Skeletal muscle cell (primary cell): ENCODE data around the gene SLC4A4.
A peak's percentile ranks its signal among the peaks of the same experiment; 100 is the strongest.

Experiments
- DNase-seq: peaks from one replicate; pipeline ENCODE4 v3.0.0-alpha.2; 2010; ENCODE audit warnings: low read depth
- H3K4me3 ChIP-seq: 2 replicates; pipeline ENCODE4 v1.5.1; 2011; ENCODE audit warnings: low read depth, mild to moderate bottlenecking, control low read depth, low read length, moderate library complexity

The SLC4A4 gene

GRCh38 chr4:71456841-71457240 is 118.0 kb downstream of the SLC4A4 start:
- peak; percentile 81 for DNase-seq
- H3K4me3 ChIP-seq: no peak overlapping the region

- no peak overlapping the region for H3K4me3 ChIP-seq
- DNase-seq: peak; percentile 10
These were observed 121.6 kb downstream of the SLC4A4 start for GRCh38 chr4:71460371-71460770.

- no peak for DNase-seq
- H3K4me3 ChIP-seq: no peak overlapping the region
These were observed 122.6 kb downstream of the SLC4A4 start for GRCh38 chr4:71461422-71461821.

GRCh38 chr4:71466775-71467174 is 128.0 kb downstream of the SLC4A4 start:
- no peak for DNase-seq
- H3K4me3 ChIP-seq: no peak overlapping the region

- no peak for DNase-seq
- no peak overlapping the region for H3K4me3 ChIP-seq
These were observed 129.4 kb downstream of the SLC4A4 start for GRCh38 chr4:71468116-71468710.

GRCh38 chr4:71469541-71469940 is 130.7 kb downstream of the SLC4A4 start:
- no peak for DNase-seq
- H3K4me3 ChIP-seq: no peak overlapping the region

- no peak overlapping the region for H3K4me3 ChIP-seq
- DNase-seq: no peak
These were observed 131.7 kb downstream of the SLC4A4 start for GRCh38 chr4:71470524-71470923.

GRCh38 chr4:71472946-71473345 is 134.1 kb downstream of the SLC4A4 start:
- peak; percentile 41 for DNase-seq

GRCh38 chr4:71473541-71474240 is 134.9 kb downstream of the SLC4A4 start:
- no peak overlapping the region for H3K4me3 ChIP-seq
- DNase-seq: no peak

More at GRCh38 chr4:71472946-71473345, 134.1 kb downstream of the SLC4A4 start:
- no peak overlapping the region for H3K4me3 ChIP-seq

- DNase-seq: no peak
These were observed 135.9 kb downstream of the SLC4A4 start for GRCh38 chr4:71474731-71475130.

GRCh38 chr4:71476240-71476639 is 137.4 kb downstream of the SLC4A4 start:
- H3K4me3 ChIP-seq: no peak overlapping the region
- DNase-seq: no peak

More at GRCh38 chr4:71474731-71475130, 135.9 kb downstream of the SLC4A4 start:
- no peak overlapping the region for H3K4me3 ChIP-seq

- no peak for DNase-seq
- H3K4me3 ChIP-seq: no peak overlapping the region
These were observed 147.9 kb downstream of the SLC4A4 start for GRCh38 chr4:71486550-71487343.

GRCh38 chr4:71487344-71487920 is 148.6 kb downstream of the SLC4A4 start:
- DNase-seq: no peak

GRCh38 chr4:71494539-71494938 is 155.7 kb downstream of the SLC4A4 start:
- no peak for DNase-seq
- no peak overlapping the region for H3K4me3 ChIP-seq

More at GRCh38 chr4:71487344-71487920, 148.6 kb downstream of the SLC4A4 start:
- H3K4me3 ChIP-seq: no peak overlapping the region

- no peak for DNase-seq
- no peak overlapping the region for H3K4me3 ChIP-seq
These were observed 156.6 kb downstream of the SLC4A4 start for GRCh38 chr4:71495454-71495853.

- no peak overlapping the region for H3K4me3 ChIP-seq
- DNase-seq: no peak
These were observed 158.3 kb downstream of the SLC4A4 start for GRCh38 chr4:71497078-71497477.

GRCh38 chr4:71498002-71498401 is 159.2 kb downstream of the SLC4A4 start:
- peak; percentile 8 for DNase-seq
- H3K4me3 ChIP-seq: no peak overlapping the region

- DNase-seq: no peak
- H3K4me3 ChIP-seq: no peak overlapping the region
These were observed 159.8 kb downstream of the SLC4A4 start for GRCh38 chr4:71498625-71499024.

GRCh38 chr4:71501992-71502391 is 163.2 kb downstream of the SLC4A4 start:
- no peak overlapping the region for H3K4me3 ChIP-seq
- DNase-seq: no peak
